HG02870 (cell line): ENCODE data around the gene VWA5B2.
"Not testable (repeated sequence)": the region's sequence is repeated elsewhere in the genome, so short reads cannot be mapped to it uniquely, and the experiment has no call there.

Experiments used
- ATAC-seq: cut with Tn5 transposase; IDR thresholded peaks from one replicate; pipeline ENCODE4 v1.9.1; 2021; ENCODE audit warnings: mild to moderate bottlenecking, moderate library complexity; ENCODE audit not compliant: unreplicated experiment

The VWA5B2 gene

DNA sequence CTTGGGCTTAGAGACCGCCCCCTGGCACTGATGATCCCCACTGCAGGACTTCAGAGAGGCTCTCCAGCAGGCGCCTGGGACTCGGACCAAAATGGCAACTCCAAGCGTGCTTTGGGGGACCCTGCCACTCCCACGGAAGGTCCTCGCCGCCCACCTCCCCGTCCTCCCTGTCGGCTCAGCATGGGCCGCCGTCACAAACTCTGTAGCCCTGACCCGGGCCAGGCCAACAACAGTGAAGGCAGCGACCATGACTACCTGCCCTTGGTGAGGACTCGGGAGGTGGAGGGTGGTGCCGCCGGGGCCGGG is 11.7 kb downstream of the VWA5B2 start:
- ATAC-seq, result no peak

DNA sequence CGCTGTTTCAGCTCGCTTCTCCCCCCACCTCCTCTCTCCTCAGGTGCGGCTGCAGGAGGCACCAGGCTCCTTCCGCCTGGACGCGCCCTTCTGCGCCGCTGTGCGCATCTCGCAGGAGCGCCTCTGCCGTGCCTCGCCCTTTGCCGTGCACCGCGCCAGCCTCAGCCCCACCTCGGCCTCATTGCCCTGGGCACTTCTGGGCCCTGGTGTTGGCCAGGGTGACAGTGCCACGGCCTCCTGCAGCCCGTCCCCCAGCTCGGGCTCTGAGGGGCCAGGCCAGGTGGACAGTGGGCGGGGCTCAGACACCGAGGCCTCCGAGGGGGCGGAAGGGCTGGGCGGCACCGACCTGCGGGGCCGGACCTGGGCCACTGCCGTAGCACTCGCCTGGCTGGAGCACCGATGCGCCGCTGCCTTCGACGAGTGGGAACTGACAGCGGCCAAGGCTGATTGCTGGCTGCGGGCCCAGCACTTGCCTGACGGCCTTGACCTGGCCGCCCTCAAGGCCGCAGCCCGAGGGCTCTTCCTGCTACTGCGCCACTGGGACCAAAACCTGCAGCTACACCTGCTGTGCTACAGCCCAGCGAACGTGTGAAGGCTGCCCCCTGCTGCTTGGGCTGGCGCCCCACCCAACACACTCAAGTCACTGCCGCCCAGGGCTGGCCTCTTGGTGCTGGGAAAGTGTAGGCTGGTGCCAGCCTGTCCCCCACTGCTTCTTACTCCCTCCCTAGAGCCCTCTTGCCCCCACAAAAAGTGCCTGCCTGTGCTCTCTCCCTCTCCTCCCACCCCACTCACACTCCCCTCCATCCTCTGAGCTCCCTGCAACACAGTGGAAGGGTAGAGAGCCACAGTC is 12.3 kb downstream of the VWA5B2 start:
- no peak for ATAC-seq

DNA sequence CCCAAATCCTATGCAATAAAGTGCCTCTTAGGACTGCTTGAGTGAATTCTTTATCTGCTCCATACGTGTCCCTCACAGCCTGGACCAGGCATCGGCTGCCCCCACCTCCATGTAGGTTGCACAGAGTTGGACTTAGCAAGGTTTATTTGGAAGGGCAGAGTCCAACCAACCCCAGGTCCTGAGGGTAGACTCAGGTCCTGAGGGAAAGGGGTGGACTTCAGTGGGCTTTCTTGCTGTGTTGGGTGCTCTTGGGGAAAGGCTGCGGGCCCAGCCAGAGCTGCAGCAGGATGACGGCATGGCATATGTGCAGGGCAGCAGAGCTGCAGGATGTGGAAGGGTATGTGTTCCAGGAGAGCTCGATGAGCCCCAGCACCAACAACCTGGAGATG is 12.9 kb downstream of the VWA5B2 start:
- no peak for ATAC-seq

DNA sequence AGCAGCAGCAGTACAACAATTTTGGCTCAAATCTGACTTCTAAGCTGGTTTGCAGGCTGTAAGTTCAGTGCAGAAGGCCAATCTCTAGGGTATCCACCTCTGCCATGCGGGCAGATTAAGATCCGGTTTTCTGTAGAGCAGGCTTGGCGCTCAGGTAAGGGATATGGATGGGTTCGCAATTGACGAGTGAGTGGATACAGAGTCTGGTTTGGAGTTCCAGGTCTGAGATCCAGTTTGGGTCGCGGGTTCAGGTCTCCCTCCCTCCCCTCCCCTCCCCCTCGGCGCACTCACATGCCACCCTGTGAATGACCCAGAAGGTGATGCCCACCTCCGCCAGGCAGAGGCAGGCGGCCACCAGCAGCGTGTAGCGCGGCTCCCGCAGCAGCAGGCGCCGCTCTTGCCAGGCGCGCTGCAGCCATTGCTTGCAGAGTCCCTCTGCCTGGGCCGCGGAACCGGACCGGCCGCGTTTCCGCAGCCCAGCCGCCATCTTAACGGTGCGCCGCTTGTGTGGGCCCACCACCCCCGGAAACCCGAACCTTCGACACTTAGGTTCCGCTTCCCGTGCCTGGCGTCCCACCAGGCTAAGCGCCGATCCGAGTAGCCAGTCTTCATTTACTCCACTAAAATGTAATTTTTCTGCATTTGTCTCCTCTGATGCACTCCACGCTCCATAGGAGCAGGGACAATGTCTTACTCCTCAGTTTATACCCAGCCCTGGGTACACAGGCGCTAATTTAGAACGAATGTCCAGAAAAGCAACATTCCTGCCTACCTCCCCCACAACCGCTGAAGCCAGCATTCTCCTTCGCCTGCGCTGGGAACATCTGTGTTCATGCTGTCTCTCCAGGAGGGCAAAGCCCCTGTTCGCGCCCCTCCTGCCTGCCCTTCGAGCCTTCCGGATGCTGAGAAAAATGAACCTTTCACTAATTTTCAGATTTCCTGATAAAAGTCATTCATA is 19.3 kb downstream of the VWA5B2 start, which contains the start of gene ALG3:
ALG3 (minus strand) TSS at position 509 of the 958 bp plus-strand sequence; CDS start at position 487, 22 bp downstream.
- no peak for ATAC-seq

DNA sequence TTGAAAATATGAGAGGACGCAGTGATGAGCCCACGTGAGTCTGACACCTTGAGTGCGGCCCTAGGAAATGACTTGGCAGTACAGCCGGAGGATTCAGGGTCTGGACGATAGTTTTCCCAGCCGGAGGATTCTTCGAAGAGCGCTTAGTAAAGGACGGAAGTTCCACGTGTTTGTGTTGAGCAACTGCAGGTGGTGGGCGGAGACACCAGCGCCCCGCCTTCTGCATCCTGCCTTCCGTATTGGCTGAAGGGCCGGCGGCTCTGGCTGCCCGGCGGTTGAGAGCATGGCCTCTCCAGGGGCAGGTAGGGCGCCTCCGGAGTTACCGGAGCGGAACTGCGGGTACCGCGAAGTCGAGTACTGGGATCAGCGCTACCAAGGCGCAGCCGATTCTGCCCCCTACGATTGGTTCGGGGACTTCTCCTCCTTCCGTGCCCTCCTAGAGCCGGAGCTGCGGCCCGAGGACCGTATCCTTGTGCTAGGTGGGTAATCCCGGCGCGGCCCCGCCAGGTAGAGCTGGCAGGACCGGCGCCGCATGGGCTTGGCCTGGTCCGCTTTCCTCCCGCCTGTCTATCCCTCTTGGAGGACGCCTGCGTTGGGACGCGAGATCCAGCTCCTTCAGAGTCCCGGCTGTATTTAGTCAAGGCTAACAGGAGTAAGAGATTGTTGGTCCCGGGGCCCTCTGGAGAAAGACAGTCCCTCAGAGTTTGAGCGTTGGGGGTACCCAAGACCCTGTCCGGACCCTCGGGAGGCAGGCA is 20.2 kb downstream of the VWA5B2 start, which contains the start of gene EEF1AKMT4:
EEF1AKMT4 (plus strand) TSS at position 261 of the 755 bp plus-strand sequence; CDS start at position 284, 23 bp downstream.
- ATAC-seq, result peak; percentile 84

DNA sequence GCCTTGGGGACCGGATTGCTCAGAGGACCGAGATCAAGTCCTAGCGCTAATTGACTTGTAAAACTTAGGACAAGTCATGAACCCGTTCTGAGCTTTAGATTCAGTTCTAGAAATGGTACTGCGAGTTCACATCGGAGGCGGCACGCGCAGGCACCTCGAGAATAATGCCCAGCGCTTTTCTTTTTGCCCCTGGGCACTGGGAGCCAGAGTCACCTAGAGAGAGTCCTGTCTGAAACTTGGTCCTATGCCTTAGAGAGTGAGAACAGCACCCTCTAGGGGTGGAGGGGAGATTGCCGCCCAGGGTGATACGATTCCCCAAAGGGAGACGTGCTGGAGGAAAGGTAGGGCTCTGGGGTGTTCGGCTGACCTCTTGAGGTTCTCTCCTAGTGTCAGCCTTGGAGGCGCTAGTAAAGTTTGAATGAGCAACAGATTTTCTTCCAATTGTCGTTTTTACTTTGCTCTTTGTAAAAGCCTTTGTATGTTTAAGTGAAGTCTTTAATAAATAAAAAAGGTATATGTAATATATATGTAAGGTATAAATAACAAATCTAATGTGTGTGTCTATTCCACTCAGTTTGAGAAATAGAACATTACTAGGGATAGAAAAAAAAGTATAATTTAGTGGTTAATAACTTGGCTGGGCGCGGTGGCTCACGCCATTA is 20.9 kb downstream of the VWA5B2 start:
- peak; percentile 65 for ATAC-seq

DNA sequence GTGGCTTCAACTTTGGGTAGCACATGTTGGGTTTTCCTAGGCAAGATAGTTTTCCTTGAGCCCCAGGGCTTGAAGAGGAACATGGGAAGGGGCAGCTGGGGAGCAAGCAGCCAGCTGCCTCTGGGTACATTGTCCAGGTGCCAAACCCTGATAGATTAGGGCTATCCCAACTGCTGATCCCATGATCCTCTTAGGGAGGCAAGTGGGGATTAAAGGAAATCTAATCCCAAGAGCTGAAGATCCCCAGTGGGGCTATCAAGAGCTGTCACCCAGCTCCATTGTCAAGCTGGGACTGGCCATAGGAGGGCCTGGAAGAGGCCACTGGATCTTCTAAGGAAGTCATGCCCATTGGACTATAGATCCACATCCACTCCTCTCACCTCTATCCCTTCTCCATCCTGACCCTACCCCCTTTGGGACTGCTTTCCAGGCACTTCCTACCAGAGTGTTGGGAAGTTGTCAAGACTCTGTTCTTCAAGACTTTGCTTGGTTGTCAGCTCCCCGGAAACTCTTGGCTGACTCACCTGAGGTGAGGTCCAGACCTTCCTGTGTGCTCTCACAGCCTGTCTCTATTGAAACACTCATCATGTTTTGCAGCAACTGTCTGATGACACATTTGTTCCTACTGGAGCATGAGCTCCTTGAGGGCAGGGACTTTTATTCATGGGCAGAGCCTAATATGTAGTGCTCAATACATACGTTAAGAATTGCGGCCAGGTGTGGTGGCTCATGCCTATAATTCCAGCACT is 26.1 kb downstream of the VWA5B2 start:
- no peak for ATAC-seq

DNA sequence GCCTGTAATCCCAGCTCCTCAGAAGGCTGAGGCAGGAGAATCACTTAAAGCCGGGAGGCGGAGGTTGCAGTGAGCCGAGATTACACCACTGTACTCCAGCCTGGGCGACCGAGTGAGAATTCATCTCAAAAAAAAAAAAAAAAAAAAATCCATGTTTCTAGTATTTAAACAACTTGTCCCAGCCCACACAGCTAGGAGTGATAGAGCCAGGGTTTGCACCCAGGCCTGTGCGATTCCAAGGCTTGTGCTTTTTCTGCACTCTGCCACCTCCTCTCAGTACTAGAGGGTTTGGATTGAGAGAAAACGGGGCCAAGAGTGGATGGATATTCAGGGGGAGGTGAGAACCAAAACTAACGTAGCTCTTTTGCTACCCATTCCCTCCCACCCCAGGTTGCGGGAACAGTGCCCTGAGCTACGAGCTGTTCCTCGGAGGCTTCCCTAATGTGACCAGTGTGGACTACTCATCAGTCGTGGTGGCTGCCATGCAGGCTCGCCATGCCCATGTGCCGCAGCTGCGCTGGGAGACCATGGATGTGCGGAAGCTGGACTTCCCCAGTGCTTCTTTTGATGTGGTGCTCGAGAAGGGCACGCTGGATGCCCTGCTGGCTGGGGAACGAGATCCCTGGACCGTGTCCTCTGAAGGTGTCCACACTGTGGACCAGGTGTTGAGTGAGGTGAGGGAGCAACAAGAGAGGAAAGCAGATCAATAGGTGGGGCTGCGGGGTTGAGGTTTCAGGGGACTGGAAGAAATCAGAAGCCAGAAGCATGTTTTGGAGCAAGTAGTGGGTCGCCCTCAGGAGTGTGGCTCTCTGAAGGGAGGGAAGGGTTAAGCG is 27.9 kb downstream of the VWA5B2 start:
- ATAC-seq, result no peak

DNA sequence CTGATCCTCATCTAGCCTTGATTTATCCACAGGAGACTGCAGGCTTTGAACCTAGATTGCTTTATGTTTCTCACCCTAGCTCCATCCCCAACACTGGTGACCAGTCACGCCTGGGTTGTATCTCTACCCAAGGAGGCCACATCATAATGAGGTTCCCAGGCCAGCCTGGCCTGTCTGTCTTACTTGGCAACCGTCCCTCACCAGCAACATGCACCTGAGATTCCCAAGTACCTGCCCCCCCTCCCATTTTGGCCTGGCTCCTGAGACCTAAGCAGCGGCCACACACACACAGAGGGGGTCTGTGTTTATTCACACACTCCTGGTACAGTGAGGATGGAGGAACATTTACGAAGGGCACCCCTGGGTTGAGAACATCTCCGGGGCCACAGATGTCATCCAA is 29.5 kb downstream of the VWA5B2 start:
- no peak for ATAC-seq

DNA sequence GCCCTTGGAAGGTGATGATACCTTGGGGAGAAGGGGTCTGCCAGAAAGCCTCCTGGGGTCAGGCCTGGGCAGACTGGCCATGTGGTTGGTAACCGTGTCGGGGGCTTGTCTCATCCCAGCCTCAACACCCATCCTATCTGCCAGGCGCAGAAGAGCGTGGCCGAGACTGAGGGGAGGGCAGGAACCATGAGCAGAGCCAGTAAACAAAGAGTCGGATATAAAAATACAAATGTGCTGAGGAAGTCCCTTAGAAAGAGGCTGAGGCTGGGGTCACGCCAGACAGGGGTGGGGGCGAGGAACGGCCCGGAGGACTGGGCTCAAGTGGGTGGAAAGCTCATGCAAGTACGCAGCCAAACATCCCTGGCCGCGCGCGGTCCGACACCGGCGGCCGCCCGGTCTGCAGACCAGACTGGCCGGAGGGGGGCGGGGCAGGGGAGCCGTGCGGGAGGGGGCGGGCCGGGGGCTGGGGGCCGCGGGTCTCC is 30.1 kb downstream of the VWA5B2 start:
- ATAC-seq, result no peak

DNA sequence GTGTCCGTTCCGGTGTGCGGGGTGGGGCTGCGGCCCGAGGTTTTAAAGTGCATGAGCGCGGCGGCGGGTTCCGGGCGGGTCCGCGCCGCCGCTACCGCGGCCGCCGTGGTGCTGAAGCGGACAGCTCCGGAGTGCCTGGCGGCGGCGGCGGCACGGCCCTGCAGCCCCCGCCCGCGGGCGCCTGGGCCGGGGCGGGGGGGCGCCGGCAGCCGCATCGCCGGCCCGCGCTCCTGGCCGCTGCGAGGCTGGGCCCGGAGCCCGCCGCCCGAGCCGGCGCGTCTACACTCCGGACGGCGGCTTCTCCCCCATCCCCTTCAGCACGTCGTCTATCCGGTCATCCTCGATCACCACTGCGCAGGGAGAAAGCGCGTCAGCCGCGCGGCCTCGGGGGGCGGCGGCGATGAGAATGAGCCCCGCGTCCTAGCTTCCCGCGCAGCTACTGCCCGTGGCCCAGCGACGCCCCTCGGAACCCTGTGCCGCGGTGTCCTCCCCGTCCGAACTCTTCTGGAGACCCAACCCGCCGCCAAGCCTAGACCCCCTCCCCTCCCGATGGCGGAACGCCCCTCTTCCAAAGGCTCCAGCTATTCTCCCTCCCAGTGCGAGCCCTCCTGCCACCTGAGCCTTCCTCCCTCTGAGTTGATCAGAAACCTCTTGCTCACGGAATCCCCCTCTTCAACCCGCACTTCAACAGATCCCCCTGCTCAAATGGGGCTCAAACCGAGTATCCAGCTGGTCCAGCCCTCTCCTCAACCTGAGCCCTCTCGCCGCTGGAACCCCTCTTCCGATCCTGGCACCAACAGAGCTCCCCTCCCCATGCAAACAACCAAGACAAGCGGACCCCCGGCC is 30.7 kb downstream of the VWA5B2 start:
- ATAC-seq, result no peak

DNA sequence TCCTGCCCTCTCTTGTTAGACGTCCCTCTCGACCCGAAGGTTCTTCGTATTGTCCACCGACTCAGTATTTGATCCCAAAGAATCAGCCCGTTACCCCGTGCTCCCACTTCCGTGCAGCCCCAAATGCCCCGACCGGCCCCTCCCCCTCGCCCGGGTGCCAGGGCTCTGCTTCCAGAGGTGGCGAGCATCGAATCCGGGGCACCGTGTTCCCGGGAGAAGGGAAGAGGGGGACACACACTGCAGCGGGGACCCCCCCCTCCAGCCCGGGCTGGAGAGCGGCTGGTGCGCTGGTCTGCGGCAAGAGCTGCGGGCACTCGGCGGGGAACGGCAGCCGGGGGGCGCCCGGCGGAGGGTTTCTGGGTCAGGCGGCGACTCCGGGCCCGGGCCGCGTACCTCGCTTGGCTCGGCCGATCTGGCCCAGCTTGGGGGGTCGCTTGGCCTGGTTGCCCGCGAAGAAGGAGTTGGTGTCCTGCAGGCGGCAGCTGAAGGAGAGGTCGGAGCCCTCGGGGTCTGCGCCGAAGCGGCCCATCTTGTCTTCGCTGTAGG is 31.4 kb downstream of the VWA5B2 start:
- ATAC-seq, result no peak

DNA sequence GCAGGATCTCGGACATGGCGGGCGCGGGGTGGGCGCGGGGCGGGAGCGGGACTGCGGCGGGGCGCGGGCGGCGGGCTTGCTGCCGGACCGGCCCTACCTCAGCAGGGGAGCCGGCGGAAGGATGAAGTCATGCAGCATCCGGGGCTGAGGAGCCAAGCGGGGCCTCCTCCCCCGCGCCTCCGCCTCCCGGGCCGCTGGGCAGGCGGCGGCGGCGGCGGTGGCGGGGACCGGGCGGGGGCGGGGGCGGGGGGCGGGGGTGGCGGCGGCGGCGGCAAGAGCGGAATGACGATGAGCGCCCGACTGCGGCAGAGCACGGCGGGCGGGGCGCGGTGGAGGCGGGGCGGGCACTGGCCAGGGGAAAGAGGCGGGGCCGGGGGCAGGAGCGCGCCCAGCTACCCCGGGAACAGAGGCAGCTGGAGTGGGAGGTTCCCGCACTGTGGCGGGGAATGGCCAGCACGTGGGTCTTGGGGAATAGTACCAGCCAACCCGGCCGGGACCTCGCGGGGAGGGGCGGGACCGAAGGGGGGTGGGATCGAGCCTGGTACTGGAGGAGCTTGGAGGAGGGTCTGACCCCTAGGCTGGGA is 32.0 kb downstream of the VWA5B2 start, which contains the start of gene CAMK2N2:
CAMK2N2 (minus strand) TSS at position 284 of the 584 bp plus-strand sequence; CDS start at position 16, 268 bp downstream.
- no peak for ATAC-seq

DNA sequence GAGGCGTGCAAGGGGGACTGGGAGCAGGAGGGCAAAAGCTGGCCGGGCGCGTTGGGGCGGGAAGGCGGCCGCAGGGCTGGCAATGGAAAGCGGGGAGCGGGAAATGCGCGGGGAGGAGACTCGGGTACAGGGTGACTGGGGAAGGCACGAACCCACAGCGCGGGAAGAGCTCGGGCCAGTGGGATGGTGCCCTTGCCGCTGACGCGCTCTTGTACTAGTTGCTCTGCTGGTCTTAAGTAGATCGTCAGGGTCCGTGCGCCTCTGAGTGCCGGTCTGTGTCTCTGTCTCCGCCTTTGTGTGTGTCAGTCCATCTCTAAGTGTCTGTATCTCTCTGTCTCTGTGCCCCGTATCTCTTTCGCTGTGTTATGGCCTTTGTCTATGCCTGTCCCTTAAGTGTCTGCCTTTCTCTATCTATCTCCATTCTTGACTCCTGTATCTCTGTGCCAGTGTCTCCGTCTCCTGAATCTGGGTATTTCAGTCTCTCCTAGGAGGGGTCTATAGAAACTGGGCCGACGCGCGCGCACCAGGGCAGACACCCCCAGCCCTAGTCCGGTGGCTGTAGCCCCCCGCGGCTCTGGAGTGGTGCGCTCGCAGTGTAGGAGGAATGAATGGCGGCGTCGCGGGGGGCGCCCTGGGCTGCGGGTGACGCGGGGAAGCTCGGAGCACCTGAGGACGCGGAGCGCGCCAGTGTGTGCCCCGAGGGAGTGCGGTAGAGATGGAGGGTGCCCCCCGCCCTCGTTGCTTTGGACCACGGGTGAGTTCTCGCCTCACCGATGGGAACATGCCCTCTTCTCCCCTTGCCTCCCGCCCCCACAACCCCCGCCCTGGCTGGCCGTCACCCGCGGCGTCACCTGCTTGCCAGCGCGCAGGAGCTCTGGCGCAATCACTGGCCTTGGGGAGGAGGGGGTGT is 32.7 kb downstream of the VWA5B2 start:
- ATAC-seq, result no peak

DNA sequence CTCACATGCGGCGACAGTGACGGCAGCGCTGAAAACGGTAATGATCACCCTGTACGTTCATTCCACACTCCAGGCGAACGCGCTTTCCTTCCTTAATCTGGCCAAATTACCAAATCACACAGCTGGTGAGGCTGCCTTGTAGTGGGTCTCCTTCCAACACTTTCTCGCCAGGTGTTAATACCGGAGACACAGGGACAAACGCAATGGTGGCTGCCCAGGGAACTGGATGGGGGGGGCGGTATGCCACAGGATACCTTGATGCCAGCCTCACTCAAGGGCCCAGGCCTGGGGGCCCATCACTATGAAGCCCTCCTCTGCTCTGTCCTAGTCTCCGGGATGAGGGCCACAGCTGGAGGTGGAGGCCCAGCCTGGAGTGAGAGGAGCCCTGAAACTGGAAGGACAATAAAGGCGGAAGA is 33.4 kb downstream of the VWA5B2 start:
- ATAC-seq, result no peak

DNA sequence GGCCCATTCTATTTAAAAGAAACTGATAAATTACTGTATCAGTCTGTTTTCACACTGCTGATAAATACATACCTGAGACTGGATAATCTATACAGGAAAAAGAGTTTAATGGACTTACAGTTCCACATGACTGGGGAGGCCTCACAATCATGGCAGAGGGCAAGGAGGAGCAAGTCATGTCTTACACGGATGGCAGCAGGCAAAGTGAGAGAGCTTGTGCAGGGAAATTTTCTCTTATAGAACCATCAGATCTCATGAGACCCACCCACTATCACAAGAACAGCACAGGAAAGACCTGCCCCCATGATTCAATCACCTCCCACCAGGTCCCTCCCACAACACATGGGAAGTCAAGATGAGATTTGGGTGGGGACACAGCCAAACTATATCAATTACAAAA is 37.9 kb downstream of the VWA5B2 start:
- ATAC-seq, result not testable (repeated sequence)
